ENCODE measurements around the gene POLH.
"Not testable (repeated sequence)": the region's sequence is repeated elsewhere in the genome, so short reads cannot be mapped to it uniquely, and the experiment has no call there.

The POLH gene

DNA sequence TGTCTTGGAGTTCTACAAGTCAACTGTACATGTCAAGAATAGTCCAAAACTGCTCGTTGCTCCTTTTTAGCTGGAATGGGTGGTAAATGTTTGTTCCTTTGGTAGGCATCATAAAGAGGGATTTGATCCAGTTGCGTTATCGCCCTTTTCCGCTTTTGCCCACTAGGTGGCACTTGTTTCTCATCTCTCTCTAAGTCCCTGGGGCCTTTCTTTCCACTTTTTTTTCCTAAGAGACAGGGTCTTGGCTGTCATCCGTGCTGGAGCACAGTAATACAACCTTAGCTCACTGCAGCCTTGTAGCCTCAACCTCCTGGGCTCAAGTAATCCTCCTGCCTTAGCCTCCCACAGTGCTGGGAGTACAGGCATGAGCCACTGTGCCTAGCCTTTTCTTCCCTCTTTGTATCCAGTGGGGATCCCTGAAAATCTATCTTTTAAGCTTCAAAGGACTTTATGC is 32.4 kb downstream of the POLH start:
- DNase-seq, result peak; percentile 10 to 47

DNA sequence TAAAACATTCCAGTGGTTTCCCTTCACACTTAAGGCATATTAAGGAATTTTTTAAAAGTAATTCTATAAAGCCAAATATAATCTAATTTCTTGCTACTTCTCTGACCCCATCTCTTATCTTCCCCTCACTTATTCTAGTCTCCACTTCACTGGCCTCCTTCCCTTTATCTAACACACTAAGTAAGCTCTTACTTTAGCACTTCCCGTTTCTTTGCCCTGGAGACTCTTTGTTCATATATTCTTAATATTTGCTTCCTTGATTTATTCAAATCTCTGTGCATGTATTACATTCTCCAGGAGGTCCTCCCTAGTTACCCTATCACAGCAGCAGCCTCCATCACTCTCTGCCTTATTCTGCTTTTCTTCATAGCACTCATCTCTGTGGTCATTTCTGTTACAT is 32.8 kb downstream of the POLH start:
- DNase-seq, result no peak

- no peak for DNase-seq
Observed at GRCh38 chr6:43609402-43609801, 33.4 kb downstream of the POLH start.

- no peak for DNase-seq
Observed at GRCh38 chr6:43610431-43610830, 34.4 kb downstream of the POLH start.

DNA sequence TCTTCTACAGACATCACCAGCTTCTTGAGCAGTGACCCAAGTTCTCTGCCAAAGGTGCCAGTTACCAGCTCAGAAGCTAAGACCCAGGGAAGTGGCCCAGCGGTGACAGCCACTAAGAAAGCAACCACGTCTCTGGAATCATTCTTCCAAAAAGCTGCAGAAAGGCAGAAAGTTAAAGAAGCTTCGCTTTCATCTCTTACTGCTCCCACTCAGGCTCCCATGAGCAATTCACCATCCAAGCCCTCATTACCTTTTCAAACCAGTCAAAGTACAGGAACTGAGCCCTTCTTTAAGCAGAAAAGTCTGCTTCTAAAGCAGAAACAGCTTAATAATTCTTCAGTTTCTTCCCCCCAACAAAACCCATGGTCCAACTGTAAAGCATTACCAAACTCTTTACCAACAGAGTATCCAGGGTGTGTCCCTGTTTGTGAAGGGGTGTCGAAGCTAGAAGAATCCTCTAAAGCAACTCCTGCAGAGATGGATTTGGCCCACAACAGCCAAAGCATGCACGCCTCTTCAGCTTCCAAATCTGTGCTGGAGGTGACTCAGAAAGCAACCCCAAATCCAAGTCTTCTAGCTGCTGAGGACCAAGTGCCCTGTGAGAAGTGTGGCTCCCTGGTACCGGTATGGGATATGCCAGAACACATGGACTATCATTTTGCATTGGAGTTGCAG is 37.9 kb downstream of the POLH start:
- no peak for DNase-seq

DNA sequence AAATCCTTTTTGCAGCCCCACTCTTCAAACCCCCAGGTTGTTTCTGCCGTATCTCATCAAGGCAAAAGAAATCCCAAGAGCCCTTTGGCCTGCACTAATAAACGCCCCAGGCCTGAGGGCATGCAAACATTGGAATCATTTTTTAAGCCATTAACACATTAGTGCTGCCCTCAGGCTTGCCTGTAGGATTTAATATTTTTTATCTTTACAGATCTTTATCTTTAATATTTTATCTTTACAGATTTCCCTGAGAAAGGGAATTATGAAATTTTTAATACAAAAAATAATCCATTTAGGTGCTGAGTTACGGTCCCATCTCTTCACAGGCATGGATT is 38.4 kb downstream of the POLH start:
- no peak for DNase-seq

DNA sequence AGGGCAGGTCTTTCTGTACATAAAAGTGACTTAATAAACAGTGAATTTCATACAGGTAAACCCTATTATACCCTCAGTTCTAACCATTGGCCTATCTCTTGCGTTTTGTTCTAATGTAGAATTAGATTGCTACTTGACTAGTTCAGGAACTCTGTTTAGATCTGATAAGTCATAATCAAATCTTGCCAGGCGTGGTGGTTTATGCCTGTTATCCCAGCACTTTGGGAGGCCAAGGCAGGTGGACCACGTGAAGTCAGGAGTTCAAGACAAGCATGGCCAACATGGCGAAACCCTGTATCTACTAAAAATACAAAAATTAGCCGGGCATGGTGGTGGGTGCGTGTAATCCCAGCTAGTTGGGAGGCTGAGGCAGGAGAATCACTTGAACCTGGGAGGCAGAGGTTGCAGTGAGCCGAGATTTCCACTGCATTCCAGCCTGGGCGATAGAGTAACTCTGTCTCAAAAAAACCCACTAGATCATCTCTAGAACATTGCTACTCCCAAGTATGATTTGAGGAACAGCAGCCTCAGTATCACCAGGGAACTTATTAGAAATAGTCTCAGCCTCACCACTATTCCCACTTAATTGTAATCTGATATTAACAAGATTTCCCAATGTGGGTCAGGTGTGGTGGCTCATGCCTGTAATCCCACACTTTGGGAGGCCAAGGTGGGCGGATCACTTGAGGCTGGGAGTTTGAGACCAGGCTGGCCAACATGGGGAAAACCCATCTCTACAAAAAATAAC is 40.9 kb downstream of the POLH start:
- DNase-seq, result no peak

DNA sequence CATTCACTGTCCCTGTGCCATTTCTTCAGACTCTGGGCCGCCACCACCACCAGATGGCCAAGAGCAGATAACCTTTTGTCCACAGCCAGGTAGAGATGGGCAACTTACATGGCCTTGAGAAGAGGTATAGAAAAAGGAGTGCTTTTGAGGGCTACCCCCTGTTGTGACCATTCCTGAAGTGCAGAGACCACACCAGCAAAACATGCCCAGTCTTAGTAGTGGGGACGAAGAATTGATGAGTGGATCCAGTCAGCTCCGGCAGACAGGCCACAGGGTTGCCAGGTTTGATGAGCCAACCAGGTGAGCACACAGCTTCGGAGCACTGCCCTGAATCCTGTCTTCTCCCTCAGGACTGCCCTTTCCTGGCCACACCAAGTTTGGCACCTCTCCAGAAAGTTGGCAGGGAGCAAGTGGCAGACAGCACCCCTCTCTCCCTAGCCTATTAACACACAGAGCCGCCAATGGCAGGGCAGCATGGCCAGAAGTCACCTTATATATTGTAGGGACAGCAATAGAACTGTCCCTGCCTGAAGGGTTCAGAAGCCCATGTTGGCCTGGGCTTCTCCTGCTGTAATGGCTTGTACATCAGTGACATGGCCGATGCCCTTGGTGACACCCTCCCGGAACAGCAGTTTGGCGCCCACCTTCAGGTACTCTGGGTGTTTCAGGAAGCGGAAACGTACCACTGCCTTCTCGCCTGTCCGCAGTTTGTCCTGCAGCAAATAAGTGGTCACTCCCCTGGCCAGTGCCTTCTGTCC is 45.3 kb downstream of the POLH start:
- no peak for DNase-seq

DNA sequence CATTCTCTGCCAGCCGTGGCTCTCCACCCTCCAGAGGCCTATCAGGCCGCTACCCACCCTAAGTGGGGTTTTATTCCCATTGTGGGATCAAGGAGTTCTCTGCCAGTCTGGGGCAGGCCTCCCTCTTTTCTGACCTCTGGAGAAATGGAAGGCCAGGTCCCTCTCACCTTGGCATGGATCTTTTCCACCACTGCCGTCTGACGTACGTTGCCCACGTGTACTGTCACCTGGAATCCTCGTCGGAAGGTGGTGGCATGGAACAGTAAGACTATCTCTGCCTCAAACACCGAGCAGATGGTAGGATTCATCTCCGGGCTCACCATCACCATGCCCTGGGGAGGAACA is 45.8 kb downstream of the POLH start:
- DNase-seq, result no peak

GRCh38 chr6:43622541-43622940 is 46.6 kb downstream of the POLH start:
- no peak for DNase-seq

DNA sequence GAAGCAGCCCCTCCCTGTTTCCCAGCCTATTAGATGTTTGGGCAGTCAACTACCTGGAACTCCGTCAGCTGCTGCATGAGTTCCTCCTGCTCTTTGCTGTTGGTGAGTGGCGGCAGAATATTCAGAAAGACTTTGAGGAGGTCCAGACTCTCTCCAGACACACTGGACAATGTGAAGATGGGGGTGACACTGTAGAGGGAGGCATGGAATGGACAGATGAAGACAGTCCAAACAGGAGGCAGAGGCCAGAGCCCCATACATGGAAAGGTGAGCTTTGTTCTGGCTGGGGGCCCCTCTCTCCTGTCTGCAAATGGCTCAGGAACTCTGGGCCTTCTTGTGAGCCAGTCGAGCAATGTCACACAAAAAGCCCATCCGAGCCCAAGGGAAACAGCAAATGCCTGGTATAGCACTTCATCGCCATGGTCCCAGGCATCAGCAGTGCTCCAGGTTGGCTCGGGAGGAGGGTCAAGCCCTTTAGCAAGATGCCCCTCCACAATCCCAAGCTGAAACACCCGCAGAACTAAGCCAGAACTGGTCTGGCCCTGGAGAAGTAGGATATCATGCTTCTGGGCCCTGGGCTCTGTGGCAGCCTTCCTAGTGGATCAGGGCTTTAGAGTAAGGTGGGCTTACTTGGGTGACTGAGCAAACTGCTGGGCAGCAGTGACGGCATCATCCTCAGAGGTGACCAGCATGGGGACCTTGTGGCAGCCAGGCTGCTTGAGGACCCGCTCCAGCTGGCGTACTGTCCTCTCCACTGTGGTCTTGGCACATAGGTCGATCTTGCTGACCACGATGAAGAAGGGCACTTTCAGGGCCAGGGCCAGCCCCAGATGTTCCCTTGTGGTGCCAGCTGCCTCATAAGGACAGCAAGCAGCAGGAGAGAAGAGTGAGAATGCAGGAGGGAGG is 48.1 kb downstream of the POLH start:
- DNase-seq, result no peak

DNA sequence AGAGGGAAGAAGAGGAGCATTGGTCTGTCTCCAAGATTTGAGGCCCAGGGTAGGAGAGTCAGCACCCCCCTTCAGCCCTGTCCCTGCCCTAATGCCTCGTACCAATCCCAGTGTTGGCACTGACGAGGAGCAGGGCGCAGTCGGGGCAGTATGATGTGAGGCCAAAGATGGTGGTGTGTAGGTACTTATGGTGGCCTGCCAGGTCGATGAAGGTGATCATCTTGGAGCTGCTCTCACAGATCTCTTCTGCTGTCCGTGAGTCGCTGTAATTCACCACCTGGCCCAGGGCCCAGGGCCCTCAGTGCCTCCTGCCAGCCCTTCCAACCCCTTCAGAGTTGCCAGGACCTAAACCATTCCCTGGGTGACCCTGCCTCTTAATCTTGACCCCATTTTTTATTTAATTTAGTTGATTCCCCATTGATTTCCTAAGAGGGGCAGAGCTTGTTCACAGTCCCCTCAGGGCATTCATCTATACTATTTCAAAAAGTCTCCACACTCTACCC is 48.9 kb downstream of the POLH start:
- DNase-seq, result no peak

GRCh38 chr6:43625393-43625992 is 49.5 kb downstream of the POLH start:
- no peak for DNase-seq

- peak in 1 of 2 donors; percentile 58 for DNase-seq
Observed at GRCh38 chr6:43627008-43627825, 51.2 kb downstream of the POLH start.

DNA sequence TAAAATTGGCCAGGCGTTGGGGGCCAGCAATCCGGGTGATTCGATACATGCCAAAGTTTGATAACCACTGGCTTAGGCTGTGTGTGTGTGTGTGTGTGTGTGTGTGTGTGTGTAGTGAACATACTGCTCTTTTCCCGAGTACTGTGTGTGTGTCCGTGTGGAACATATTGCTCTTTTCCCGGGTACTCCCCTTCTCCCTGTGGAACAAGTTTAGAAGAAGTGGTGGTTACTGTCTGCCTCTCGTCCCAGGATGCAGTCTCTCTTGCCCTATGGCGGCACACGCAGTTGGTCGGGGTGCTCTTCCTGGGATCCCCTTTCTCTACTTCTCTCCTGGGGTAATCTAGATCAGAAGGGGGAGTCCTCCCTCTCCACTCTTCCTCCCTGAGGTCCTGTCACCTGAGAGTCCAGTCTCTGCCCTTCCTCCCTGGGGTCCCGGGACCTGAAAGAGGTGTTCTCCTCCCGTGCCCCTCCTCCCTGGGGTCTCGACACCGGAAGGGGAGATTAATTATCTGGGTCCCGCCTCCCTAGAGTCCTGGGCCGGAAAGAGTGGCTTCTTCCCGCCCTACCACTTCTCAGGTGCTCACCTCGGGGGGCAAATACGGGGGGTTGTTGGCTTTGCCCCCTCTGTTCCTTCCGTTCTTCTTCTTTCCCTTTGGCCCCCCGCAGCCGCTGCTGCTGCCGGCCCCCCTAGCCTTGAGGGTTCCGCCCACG is 52.6 kb downstream of the POLH start:
- DNase-seq, result peak; percentile 11 to 57

GRCh38 chr6:43629104-43629504 is 53.1 kb downstream of the POLH start, which contains the start of gene GTPBP2:
TSS of gene GTPBP2 (minus strand) at chr6:43629264. CDS start at chr6:43629162, 102 bp downstream.
- peak; percentile 80 to 98 for DNase-seq

DNA sequence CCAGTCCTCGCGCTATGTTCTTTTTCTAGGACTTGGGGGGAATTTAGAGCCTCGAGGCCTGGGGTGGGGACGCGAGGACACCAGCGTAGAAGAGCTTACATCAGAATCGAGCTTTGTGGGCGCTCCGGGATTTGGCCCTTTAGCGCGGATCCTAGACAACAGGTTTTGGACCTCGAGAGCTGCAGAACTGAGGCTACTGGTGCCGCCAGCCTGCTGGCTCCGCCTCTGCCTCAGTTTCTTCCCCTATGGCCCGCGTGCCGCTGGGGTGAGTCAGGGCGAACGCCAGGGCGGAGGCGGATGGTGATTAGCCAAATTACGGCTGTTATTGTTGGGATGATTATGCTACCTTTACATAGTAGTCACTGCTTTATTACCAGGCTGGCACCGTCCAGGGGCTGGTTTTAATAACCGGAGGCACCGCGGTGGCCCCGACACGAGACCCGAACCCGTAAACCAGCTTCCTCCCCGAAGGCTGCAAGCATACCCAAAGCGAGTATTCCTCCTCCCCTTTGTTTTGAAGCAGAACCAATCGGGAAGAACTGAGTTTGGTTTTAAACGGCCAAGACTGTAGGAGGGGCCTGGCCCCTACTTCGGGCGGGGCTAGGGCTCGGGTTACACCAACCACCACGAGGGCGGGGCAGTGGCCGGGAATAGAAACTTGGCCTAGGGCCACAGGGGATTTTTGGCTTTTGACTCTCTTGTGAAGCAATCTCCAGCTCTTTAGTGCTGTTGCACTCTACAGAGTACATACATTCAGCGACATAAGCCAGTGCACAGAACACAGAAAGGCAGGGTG is 53.7 kb downstream of the POLH start:
- peak; percentile 85 to 90 for DNase-seq

GRCh38 chr6:43630980-43631619 is 55.1 kb downstream of the POLH start:
- no peak for DNase-seq

DNA sequence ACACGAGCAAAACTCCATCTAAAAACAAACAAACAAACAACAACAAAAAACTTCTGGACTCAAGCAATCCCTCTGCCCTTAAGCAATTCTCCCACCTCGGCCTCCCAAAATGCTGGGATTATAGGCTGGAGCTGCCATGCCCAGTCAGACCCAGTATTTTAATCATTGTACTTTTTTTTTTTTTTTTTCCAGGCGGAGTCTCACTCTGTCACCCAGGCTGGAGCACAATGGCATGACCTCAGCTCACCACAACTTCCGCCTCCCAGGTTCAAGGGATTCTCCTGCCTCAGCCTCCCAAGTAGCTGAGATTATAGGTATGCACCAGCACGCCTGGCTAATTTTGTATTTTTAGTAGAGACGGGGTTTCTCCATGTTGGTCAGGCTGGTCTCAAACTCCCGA is 57.0 kb downstream of the POLH start:
- not testable (repeated sequence) for DNase-seq

Measured in bone marrow (tissue), 2 donors.